OCI-LY1 (cell line): ENCODE measurements around the gene FAM24A.

Source experiments
- EZH2 ChIP-seq: fragments of 200-600 bp; sonication (generic), shearing (Covaris generic); IDR thresholded peaks from 2 replicates; pipeline ENCODE4 v1.8.0; 2017; ENCODE audit warnings: borderline replicate concordance, mixed run types, mild to moderate bottlenecking, antibody characterized with exemption, low read length, moderate library complexity, mixed read lengths
- TF ChIP-seq, protein P1 (sequence below): fragments of 200-600 bp; sonication (generic), shearing (Covaris generic); IDR thresholded peaks from 2 replicates; pipeline ENCODE4 v1.5.1; 2017; ENCODE audit warnings: mild to moderate bottlenecking, antibody characterized with exemption, low read length, moderate library complexity, mixed read lengths

GRCh38 chr10:122877264-122877663 lies 33.1 kb upstream of the FAM24A start:
- TF ChIP-seq EZH2: no peak
- TF ChIP-seq, protein P1, sequence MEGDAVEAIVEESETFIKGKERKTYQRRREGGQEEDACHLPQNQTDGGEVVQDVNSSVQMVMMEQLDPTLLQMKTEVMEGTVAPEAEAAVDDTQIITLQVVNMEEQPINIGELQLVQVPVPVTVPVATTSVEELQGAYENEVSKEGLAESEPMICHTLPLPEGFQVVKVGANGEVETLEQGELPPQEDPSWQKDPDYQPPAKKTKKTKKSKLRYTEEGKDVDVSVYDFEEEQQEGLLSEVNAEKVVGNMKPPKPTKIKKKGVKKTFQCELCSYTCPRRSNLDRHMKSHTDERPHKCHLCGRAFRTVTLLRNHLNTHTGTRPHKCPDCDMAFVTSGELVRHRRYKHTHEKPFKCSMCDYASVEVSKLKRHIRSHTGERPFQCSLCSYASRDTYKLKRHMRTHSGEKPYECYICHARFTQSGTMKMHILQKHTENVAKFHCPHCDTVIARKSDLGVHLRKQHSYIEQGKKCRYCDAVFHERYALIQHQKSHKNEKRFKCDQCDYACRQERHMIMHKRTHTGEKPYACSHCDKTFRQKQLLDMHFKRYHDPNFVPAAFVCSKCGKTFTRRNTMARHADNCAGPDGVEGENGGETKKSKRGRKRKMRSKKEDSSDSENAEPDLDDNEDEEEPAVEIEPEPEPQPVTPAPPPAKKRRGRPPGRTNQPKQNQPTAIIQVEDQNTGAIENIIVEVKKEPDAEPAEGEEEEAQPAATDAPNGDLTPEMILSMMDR: no peak
